ENCODE measurements around the gene NRK.
"Not testable (repeated sequence)": the region's sequence is repeated elsewhere in the genome, so short reads cannot be mapped to it uniquely, and the experiment has no call there.

The NRK gene

GRCh38 chrX:105882581-105883275 is 60.4 kb downstream of the NRK start:
- DNase-seq, result no peak

DNA sequence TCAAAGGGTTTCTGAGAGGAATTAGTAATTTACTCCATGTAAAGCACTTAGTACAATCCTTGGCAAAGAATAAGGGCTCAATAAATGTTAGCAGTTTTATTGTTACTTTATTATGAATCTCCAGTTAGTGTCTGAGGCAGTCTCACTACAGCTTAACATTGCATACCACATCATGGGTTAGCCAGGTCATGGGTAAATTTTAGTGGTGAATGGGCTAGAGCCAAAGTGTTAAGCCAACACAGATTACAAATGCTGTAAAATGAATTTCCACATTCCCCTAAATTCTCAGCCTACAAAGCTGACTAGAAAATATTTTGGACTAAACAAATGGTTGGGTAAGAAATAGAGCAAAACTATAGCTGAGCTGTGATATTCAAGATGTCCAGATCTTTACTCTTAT is 72.4 kb downstream of the NRK start:
- no peak for DNase-seq

DNA sequence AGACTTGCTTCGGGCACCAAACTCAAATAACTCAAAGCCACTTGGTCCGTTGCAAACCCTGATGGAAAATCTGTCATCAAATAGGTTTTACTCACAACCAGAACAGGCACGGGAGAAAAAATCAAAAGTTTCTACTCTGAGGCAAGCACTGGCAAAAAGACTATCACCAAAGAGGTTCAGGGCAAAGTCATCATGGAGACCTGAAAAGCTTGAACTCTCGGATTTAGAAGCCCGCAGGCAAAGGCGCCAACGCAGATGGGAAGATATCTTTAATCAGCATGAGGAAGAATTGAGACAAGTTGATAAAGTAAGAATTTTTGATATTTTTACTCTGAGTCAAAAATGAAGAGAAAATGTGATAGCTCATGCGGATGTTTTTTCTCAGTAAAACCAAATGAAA is 87.2 kb downstream of the NRK start:
- no peak for DNase-seq

- DNase-seq, result no peak
Measured at GRCh38 chrX:105910563-105911105, 88.3 kb downstream of the NRK start.

GRCh38 chrX:105945266-105945665 is 122.9 kb downstream of the NRK start:
- DNase-seq, result no peak

DNA sequence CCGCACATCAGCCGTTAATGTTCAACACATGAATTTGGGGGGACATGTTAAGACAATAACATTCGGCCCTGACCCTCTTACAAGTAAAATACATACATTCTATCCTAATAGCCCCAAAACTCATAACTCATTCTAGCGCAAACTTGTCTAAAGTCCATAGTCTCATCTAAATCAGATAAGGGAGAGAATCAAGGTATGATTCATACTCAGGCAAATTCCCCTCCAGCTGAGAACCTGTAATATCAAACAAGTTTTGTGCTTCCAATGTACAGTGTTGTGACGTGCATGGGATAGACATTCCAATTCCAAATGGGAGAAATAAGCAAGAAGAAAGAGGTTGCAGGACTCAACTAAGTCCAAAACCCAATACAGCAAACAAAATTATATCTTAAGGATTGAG is 147.1 kb downstream of the NRK start:
- no peak for DNase-seq

GRCh38 chrX:105972690-105973386 is 150.5 kb downstream of the NRK start:
- no peak for DNase-seq

GRCh38 chrX:105973387-105973739 is 151.0 kb downstream of the NRK start:
- DNase-seq, result no peak

GRCh38 chrX:105975382-105975781 is 153.0 kb downstream of the NRK start:
- DNase-seq, result no peak

GRCh38 chrX:105981772-105982485 is 159.6 kb downstream of the NRK start:
- no peak for DNase-seq

- not testable (repeated sequence) for DNase-seq
Measured at GRCh38 chrX:105988487-105988886, 166.1 kb downstream of the NRK start.

- DNase-seq, result no peak
Measured at GRCh38 chrX:105999294-105999693, 177.0 kb downstream of the NRK start.

- DNase-seq, result no peak
Measured at GRCh38 chrX:106000203-106000602, 177.9 kb downstream of the NRK start.

DNA sequence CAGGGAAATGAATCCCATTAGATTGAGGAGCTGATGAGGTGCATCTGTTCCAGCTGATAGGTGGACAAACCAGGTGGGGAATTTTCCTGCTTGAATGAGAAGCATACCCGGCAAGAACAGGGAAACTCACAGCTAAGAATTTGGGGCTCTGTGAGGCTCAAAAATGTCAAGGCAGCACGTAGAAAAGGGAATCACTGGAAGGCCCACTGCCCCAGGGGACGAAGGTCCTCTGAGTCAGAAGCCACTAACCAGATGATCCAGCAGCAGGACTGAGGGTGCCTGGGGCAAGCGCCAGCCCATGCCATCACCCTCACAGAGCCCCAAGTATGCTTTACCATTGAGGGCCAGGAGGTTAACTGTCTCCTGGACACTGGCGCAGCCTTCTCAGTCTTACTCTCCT is 178.3 kb downstream of the NRK start:
- DNase-seq, result not testable (repeated sequence)

DNA sequence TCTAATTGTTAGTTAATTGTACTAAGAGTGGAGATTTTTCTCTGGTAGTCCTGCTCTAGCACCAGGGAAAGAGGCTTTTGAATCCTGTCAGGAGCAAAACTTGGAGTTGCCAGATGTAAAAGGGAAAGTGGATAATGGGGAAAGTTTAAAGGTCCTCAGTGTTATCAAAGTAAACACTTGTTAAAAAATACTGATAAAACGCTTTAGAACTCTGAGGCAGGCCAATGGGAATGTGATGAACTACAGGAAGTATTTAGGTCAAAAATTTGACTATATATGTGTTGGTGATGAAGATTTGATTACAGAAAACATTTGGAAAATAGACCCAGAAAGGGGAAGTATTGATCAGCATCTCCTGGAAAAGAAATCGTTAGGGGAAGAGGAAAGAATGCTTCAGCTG is 183.3 kb downstream of the NRK start:
- no peak for DNase-seq

DNA sequence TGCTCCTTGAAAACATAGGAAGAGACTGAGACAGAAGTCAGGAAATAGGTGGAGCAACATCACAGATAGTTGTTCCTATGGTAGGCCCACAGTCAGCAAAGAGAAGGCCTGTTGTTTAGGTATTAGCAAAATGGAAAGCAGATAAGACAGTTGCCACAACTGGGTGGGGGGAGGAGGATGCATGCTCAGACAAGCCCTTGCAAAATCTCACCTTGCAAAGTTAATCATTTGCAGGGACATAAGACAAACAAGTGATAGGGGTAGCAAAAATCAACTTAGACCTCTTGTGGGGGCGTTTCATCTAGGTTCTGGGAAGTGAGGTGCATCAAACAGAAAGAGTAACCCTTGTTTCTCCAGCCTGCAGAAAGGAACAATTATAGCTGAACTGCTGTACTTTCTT is 185.5 kb downstream of the NRK start:
- no peak for DNase-seq

Data from activated CD8-positive, alpha-beta memory T cell treated with anti-CD3 and anti-CD28 coated beads, Interleukin-2, amount 50 U/mL, for 4 hours (primary cell).